T-helper 1 cell (primary cell): ENCODE data around the gene APEX1.
A peak's percentile ranks its signal among the peaks of the same experiment; 100 is the strongest.
"Not testable (repeated sequence)": the region's sequence is repeated elsewhere in the genome, so short reads cannot be mapped to it uniquely, and the experiment has no call there.

ENCODE experiments used
- DNase-seq, 5 donors: peaks; one replicate each; pipeline ENCODE4 v3.0.0-alpha.2; 2012 to 2020

Gene APEX1

GRCh38 chr14:20476776-20477175 is 21.8 kb downstream of the APEX1 start:
- no peak for DNase-seq

DNA sequence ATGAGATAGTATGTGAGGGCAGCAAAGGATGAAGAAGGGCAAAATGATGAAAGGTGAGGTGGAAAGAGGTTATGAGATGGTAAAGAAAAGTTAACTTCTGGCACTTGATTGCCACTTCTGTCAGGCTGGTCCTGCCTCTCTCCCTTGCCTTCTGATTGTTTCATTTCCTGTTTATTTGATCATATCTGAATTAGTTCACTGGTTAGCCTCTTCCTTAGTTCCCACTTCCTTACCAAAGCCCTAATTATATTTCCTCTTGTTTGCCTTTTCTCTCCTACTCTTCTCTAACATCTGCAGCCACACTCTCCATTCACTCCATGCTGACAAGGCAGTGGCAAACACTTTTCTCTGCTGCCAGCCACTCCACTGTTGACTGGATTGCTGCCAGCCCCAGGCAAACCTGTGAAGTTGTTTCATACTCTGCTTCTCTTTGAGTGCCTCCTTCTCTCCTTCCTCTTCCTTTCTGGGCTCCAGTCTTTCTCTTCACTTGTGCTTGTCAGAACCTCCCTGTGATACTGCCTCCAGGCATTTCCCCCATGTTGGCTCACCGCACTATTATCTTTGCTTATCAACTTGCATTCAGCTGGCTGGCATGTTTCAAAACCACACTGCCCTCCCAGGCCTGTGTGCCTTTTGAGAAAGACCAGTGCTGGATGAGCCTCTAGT is 22.3 kb downstream of the APEX1 start:
- peak in 3 of 5 donors; percentile 10 to 63 (median 22) for DNase-seq

DNA sequence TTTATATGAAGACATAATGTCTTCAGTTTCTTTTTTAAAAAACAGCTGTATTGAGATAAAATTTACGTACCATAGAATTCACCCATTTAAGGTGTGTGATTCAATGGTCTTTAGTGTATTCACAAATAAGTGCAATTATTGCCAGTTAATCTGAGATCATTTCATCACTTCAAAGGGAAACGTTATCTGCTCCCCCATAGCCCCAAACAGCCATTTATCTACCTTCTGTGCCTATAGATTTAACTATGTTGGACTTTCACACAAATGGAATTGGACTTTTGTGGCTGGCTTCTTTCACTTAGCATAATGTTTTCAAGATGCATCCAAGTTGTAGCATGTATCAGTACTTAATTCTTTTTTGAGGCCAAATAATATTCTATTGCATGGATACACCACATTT is 23.9 kb downstream of the APEX1 start:
- DNase-seq = no peak

- no peak for DNase-seq
Measured at GRCh38 chr14:20482382-20482781, 27.4 kb downstream of the APEX1 start.

DNA sequence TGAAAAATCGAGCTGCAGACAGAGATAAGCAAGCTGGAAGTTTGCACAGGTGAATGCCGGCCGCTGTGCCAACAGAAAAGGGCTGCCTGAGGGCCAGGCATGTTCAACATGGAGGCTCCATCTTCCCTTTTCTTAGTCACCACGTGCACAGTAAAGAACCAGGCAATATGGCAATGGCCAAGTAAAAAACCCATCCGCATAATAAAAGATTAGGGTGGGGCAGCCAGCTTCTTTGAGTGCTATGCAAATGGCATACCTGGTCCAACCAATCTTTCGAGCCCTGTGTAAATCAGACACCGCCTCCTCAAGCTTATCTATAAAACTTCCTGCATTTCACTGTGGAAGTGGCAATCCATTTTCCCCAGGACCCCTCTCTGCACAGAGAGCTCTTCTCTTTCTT is 30.9 kb downstream of the APEX1 start:
- DNase-seq = no peak

- DNase-seq = no peak
Measured at GRCh38 chr14:20486684-20487395, 31.8 kb downstream of the APEX1 start.

DNA sequence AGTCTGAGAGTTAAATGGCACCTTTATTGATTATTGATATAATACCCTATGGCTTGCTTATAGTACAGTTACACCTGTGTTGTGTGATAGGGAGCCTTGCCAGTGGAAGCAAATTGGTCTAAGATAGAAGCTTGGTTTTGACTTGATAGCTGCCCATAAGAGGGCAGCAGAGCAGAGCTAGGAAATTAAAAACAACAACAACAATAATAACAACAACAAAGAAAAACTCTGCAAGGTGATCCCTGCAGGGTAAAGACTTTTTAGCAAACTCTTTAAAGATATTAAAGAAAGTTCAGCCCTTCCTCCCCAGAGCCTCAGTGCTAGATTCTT is 32.3 kb downstream of the APEX1 start:
- no peak for DNase-seq

DNA sequence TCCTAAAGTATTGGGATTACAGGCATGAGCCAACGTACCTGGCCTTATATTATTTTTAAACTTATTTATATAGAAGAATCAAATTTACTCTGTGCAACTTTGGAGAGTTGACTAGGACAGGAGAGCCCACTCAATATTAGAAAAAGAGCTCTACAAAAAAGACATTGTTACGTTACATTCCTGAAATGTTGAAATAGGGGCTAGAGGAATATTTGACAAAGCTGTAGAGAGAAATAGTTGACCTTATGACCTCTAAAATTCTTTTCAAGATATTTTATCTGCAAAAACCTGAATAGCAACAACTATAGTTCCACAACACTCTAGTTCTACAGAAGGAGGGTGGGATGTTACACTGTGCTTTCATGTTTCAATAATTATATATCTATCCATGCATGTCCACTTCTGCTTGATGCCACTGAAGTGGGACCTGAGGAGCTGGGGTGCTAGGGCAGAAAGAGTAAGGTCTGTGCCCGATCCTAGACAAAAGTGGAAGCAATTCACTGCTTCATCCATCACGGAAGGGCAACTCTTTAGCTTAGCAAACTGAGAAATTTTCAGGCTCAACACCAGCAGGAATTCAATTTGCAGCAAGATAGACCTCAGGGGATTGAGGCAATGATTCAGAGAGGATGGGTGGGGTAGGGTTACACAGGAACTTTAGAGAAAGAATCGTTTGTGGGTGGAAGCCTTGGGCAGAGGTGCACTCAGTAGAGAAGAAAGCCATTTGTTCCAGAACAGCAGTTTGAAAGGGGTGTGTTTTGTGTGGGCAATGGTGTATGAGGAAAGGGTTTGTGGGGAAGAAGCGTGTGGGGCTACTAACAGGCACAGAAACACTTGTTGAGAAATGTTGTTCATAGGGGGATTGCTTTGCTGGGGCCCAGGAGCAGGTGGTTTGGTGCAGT is 34.3 kb downstream of the APEX1 start:
- DNase-seq = peak in 1 of 5 donors; percentile 56

GRCh38 chr14:20490563-20490962 is 35.5 kb downstream of the APEX1 start:
- no peak for DNase-seq

- no peak for DNase-seq
Measured at GRCh38 chr14:20492486-20492885, 37.5 kb downstream of the APEX1 start.

- DNase-seq = no peak
Measured at GRCh38 chr14:20493634-20494033, 38.6 kb downstream of the APEX1 start.

DNA sequence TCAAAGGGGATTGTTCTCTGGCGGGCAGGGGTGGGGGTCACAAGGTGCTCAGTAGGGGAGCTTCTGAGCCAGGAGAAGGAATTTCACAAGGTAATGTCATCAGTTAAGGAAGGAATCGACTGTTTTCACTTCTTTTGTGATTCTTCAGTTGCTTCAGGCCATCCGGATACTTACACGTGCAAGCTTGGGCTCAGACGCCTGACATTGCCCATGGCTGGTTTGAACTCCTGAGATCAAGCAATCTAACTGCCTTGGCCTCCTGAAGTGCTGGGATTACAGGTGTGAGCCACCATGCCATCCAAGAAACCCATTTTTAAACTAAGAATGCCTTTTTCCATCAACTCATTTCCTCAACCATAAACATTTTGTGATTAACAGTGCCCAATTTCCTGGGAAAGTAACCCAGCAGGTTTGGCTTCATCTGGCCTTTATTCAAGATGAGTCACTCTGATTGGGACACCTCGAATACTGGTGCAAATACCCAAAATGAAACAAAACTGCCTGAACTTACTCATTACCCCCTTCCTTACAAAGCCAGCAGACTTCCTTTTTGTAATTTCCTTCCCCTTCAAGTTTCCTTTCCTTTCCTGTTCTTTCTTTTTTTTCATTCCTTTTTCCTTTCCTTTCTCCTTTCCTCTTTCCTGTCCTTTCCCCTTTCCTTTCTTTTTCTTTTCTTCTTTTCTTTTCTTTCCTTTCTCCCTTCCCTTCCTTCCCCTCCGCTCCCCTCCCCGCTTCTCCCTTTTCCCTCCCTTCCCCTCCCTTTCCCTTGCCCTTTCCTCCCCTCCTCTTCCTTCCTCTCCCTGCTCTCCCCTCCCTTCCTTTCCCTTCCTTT is 40.1 kb downstream of the APEX1 start:
- no peak for DNase-seq

DNA sequence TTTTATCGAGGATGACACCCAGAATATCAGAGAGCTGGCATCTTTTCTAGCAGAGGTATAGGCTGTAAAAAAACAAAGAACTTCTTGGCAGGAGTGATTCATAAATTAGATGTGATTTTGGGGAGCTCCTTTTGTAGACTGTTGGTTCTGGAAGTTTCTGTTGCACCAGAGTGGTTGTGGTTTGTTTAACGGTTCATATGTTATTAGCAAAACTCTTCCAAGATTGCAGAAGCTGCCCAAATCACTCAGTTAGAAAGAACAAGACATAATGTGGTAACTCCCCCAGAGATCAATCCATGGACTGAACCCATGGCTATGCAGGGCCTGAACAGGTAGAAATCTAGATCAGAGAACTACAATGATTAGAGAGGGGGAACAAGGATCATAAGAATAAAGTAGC is 43.6 kb downstream of the APEX1 start:
- no peak for DNase-seq

DNA sequence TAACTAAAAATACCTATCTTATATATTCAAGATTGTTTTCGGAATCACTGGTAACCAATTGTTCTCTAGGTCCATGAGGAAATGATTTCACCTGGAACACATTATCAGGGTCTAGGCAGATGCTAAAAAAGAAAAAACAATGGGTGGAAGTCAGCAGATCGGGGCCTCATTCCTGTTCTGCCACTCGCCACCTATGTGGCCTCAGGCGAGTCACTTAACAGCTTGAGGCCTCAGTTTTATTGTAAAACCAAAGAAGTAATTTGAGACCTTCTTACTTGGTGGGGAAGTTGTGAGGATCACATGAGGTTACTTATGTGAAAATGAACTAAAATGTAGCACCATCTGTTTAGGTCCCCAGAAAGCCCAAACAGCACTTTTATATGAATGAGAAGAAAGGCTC is 44.1 kb downstream of the APEX1 start:
- no peak for DNase-seq

DNA sequence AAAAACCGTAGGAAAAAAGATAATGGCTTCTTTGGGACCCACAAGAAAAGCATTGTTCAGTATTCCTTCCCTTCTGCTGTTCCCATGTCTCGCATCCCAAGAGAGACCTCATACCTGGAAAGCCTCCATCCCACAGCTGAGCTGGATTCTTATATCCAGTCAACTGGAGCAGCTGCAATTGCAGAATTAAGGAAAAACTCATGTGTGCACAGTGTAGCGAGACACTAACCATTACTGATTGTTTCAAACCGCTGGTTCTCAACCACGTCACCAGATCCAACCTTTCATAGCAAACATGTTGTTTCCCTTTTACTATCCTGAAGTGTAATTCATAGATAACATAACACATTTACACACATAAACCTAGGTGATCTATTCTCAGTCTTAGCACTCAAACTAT is 44.9 kb downstream of the APEX1 start:
- DNase-seq = no peak

DNA sequence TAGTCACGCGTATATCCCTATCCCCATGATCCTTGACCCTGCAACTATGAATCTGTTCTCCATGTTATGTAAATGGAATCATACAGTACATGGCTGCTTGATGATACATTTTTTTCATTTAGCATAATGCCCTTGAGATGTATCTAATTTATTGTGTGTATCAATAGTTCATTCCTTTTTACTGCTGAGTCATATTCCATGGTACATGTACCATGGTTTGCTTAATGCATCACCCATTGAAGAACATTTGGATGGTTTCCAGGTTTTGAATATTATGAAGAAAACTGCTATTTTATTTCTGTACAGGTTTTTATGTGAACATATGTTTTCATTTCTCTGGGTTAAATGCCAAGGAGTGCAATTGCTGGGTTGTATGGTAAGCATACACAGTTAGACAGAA is 46.3 kb downstream of the APEX1 start:
- DNase-seq = no peak

DNA sequence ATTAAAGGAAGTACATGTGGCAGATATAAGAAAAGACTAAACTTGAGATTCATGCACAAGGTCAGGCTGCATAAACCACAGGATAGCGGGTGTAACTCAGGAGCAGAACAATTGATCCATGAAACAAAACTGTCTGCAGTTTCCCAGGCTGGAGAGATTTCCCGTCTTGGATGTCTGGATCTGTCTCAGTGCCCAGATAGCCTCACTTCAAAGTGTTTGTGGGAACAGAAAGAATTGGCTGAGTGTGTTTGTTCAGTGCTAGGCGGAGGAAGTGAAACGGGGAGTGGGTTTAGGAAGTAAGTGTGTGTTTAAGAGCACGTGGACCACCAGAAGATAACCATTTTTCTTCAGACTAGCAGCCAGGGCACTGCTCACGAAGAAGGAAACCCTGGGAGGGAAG is 48.9 kb downstream of the APEX1 start:
- DNase-seq = no peak

DNA sequence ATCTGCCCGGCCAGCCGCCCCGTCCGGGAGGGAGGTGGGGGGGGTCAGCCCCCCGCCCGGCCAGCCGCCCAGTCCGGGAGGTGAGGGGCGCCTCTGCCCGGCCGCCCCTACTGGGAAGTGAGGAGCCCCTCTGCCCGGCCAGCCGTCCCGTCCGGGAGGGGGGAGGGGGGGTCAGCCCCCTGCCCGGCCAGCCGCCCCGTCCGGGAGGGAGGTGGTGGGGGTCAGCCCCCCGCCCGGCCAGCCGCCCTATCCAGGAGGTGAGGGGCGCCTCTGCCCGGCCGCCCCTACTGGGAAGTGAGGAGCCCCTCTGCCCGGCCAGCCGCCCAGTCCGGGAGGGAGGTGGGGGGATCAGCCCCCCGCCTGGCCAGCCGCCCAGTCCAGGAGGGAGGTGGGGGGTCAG is 51.2 kb downstream of the APEX1 start:
- not testable (repeated sequence) for DNase-seq

- not testable (repeated sequence) for DNase-seq
Measured at GRCh38 chr14:20506752-20507151, 51.7 kb downstream of the APEX1 start.
